GM23338 (cell line): Measurements from ENCODE around the gene MCRIP1. TPM values are rescaled to one million over a fixed set of nuclear protein-coding genes. Genes with fewer than 3 reads are reported as not detected.

ENCODE experiments used
- ATAC-seq: fragments of 200-7000 bp; cut with Tn5 transposase; 3 replicates; pipeline ENCODE4 v1.9.1; 2020
- DNase-seq: peaks from one replicate; pipeline ENCODE4 v3.0.0-alpha.2; 2015; ENCODE audit warnings: low spot score
- H2AFZ ChIP-seq: fragments of 200-600 bp; sonication (generic); 2 replicates; pipeline ENCODE4 v1.8.0; 2016; ENCODE audit warnings: antibody characterized with exemption, mild to moderate bottlenecking, moderate library complexity
- H3F3A ChIP-seq: fragments of 200-600 bp; sonication (generic); replicated peaks from 2 replicates; pipeline ENCODE4 v1.8.0; 2017; ENCODE audit warnings: antibody characterized with exemption, mixed run types, low read depth
- H3K27ac ChIP-seq: fragments of 200-600 bp; sonication (generic); 2 replicates; pipeline ENCODE4 v1.6.1; 2016; ENCODE audit warnings: low read depth
- H3K27me3 ChIP-seq: fragments of 200-600 bp; sonication (generic); 2 replicates; pipeline ENCODE4 v1.8.0; 2016; ENCODE audit warnings: mild to moderate bottlenecking, mixed run types, moderate library complexity; ENCODE audit not compliant: insufficient read depth
- H3K36me3 ChIP-seq: fragments of 200-600 bp; sonication (generic); 2 replicates; pipeline ENCODE4 v1.8.0; 2016; ENCODE audit warnings: mild to moderate bottlenecking; ENCODE audit not compliant: insufficient read depth
- H3K4me1 ChIP-seq: fragments of 200-600 bp; sonication (generic); 2 replicates; pipeline ENCODE4 v1.8.0; 2016; ENCODE audit warnings: mild to moderate bottlenecking, moderate library complexity; ENCODE audit not compliant: insufficient read depth
- H3K4me2 ChIP-seq: fragments of 200-600 bp; sonication (generic); 2 replicates; pipeline ENCODE4 v1.7.1; 2017; ENCODE audit warnings: mixed run types
- H3K4me3 ChIP-seq: fragments of 200-600 bp; sonication (generic); 2 replicates; pipeline ENCODE4 v1.6.1; 2016; ENCODE audit warnings: mixed run types
- H3K79me2 ChIP-seq: fragments of 200-600 bp; sonication (generic); replicated peaks from 2 replicates; pipeline ENCODE4 v1.8.0; 2017; ENCODE audit warnings: mild to moderate bottlenecking; ENCODE audit not compliant: insufficient read depth
- H3K9me2 ChIP-seq: fragments of 200-600 bp; sonication (generic); 2 replicates; pipeline ENCODE4 v1.8.0; 2017; ENCODE audit not compliant: insufficient read depth
- H4K20me1 ChIP-seq: fragments of 200-600 bp; sonication (generic); replicated peaks from 2 replicates; pipeline ENCODE4 v1.8.0; 2017; ENCODE audit warnings: mild to moderate bottlenecking; ENCODE audit not compliant: insufficient read depth
- H3K27ac Mint-ChIP-seq: 2 replicates; pipeline ENCODE4 v1.8.0; 2020; ENCODE audit warnings: inconsistent platforms, mild to moderate bottlenecking, moderate library complexity, mixed read lengths
- H3K27me3 Mint-ChIP-seq: 3 replicates; pipeline ENCODE4 v1.8.0; 2022; ENCODE audit warnings: low read depth, mild to moderate bottlenecking, moderate library complexity, mixed read lengths, inconsistent platforms; ENCODE audit not compliant: insufficient read depth, poor library complexity
- H3K36me3 Mint-ChIP-seq: 3 replicates; pipeline ENCODE4 v1.8.0; 2021; ENCODE audit warnings: low read depth, mild to moderate bottlenecking, inconsistent platforms, moderate library complexity, mixed read lengths
- H3K4me1 Mint-ChIP-seq: 3 replicates; pipeline ENCODE4 v1.8.0; 2020; ENCODE audit warnings: mild to moderate bottlenecking, inconsistent platforms, mixed read lengths
- H3K4me3 Mint-ChIP-seq: 3 replicates; pipeline ENCODE4 v1.8.0; 2021; ENCODE audit warnings: moderate library complexity, mild to moderate bottlenecking, inconsistent platforms, mixed read lengths
- H3K9me3 Mint-ChIP-seq: 3 replicates; pipeline ENCODE4 v1.8.0; 2020; ENCODE audit warnings: moderate library complexity, mild to moderate bottlenecking, inconsistent platforms, mixed read lengths
- EZH2 ChIP-seq: fragments of 200-600 bp; sonication (generic); IDR thresholded peaks from one replicate; pipeline ENCODE4 v1.8.0; 2017; ENCODE audit warnings: antibody characterized with exemption, mild to moderate bottlenecking, low read depth; ENCODE audit not compliant: unreplicated experiment
- JUNB ChIP-seq: IDR thresholded peaks from one replicate; pipeline ENCODE4 v1.6.1; 2016; ENCODE audit warnings: antibody characterized with exemption; ENCODE audit not compliant: unreplicated experiment
- NANOG ChIP-seq: IDR thresholded peaks from 2 replicates; pipeline ENCODE4 v1.6.1; 2016; ENCODE audit warnings: antibody characterized with exemption, borderline replicate concordance
- POLR2AphosphoS5 ChIP-seq: IDR thresholded peaks from 2 replicates; pipeline ENCODE4 v1.6.1; 2016; ENCODE audit warnings: antibody characterized with exemption, low read depth
- STAT1 ChIP-seq: IDR thresholded peaks from one replicate; pipeline ENCODE4 v1.6.1; 2016; ENCODE audit warnings: antibody characterized with exemption; ENCODE audit not compliant: unreplicated experiment
- ZNF114 ChIP-seq: fragments of 250-450 bp; sonication (Bioruptor Pico); IDR thresholded peaks from 2 replicates; pipeline ENCODE4 v1.5.0; 2020; ENCODE audit warnings: mild to moderate bottlenecking, moderate library complexity
- ZNF331 ChIP-seq: fragments of 250-450 bp; sonication (Bioruptor Pico); IDR thresholded peaks from 2 replicates; pipeline ENCODE4 v1.5.0; 2020; ENCODE audit warnings: low read depth, mild to moderate bottlenecking, moderate library complexity
- polyA plus RNA-seq: library from polyadenylated mRNA; unstranded; fragments of >200 nt; fragmentation: Nextera tagmentation; extraction: Ambion mirVana; gene quantifications from 2 replicates; pipeline ENCODE4 v1.2.1, GENCODE V29; 2016
- total RNA-seq: library from RNA; depleted of rRNA; stranded (reverse); fragments of >200 nt; shearing (Covaris generic); gene quantifications from 2 replicates; pipeline ENCODE4 v1.2.3, GENCODE V29; 2014
- TF ChIP-seq, protein P1 (sequence below), 2 experiments: fragments of 200-600 bp in 1 of 2; sonication (generic) in 1 of 2; conservative IDR thresholded peaks; 2 replicates each; pipeline versions ENCODE4 v1.5.1 to v1.6.1; 2016 to 2017; ENCODE audit warnings: antibody characterized with exemption in 2 of 2, low read depth in 2 of 2, mild to moderate bottlenecking in 2 of 2, moderate library complexity in 1 of 2
- TF ChIP-seq, protein P2 (sequence below): IDR thresholded peaks from 2 replicates; pipeline ENCODE4 v1.6.1; 2016; ENCODE audit warnings: antibody characterized with exemption
- TF ChIP-seq, protein P3 (sequence below): fragments of 250-450 bp; sonication (Bioruptor Pico); IDR thresholded peaks from 2 replicates; pipeline ENCODE4 v1.5.0; 2020; ENCODE audit warnings: mild to moderate bottlenecking, moderate library complexity

Gene MCRIP1
- total and polyA plus RNA-seq, 2 experiments from 2014 or later, result 85.2 to 101 TPM

- peaks cover 25% of the 10 kb centered on the region for H3K4me1 Mint-ChIP-seq
- H3K9me3 Mint-ChIP-seq, result no peaks in the 10 kb centered on the region
- no peak overlapping the region for H3K27ac Mint-ChIP-seq
- no peaks in the 10 kb centered on the region; the same call in 1 of the 3 replicates for H3K36me3 Mint-ChIP-seq
- Histone ChIP-seq H3K27me3 (no peaks in the 10 kb centered on the region), H3K36me3 (no peaks in the 10 kb centered on the region), H3K79me2 (peaks cover 9% of the 10 kb centered on the region), H3K27ac (no peak overlapping the region), H3K9me2 (no peaks in the 10 kb centered on the region), H4K20me1 (no peaks in the 10 kb centered on the region; the same call in 1 of the 2 replicates), H3K4me1 (peaks cover 11% of the 10 kb centered on the region), H3F3A (peaks cover 24% of the 10 kb centered on the region; the same call in 1 of the 2 replicates), H2AFZ (no peak overlapping the region), H3K4me2 (no peak overlapping the region), H3K4me3 (no peak overlapping the region)
- no peak for DNase-seq
- no peak overlapping the region; the same call in 2 of the 3 replicates for H3K4me3 Mint-ChIP-seq
- peaks cover 9% of the 10 kb centered on the region for H3K27me3 Mint-ChIP-seq
- TF ChIP-seq NANOG (no peak), POLR2AphosphoS5 (no peak), ZNF331 (no peak)
- no peak for ATAC-seq
Measured at GRCh38 chr17:81829858-81830257, 3.2 kb downstream of the MCRIP1 start.

DNA sequence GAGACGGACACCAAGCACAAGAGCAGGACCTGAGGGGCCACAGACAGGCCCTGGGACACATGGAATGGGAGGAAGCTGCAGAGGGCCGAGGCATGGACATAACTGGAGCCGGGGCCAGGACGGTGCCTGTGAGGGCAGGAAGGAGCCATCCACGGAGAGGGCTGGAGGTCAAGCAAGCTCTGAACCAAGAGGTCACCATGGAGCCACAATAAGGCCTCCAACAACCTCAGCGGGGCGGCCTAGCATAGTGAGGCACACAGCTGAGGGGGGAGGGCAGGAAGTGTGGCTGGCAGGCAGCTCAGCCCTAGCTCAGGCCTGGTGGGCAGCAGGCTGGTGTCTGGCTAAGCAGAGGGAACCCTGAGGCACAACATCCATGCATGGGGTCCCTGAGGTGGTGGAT, 4.4 kb downstream of the MCRIP1 start:
- Histone ChIP-seq H3K4me1 (peaks cover 4% of the 10 kb centered on the region), H4K20me1 (no peaks in the 10 kb centered on the region; the same call in 1 of the 2 replicates), H3K27me3 (no peaks in the 10 kb centered on the region), H2AFZ (no peak overlapping the region), H3K4me2 (no peak overlapping the region), H3K9me2 (no peaks in the 10 kb centered on the region), H3K79me2 (peaks cover 6% of the 10 kb centered on the region), H3F3A (peaks cover 15% of the 10 kb centered on the region; the same call in 1 of the 2 replicates), H3K4me3 (no peak overlapping the region), H3K27ac (no peak overlapping the region), H3K36me3 (no peaks in the 10 kb centered on the region)
- no peaks in the 10 kb centered on the region; the same call in 2 of the 3 replicates for H3K36me3 Mint-ChIP-seq
- H3K27ac Mint-ChIP-seq, result no peak overlapping the region
- ATAC-seq (no peak), DNase-seq (no peak)
- H3K27me3 Mint-ChIP-seq, result peaks cover 9% of the 10 kb centered on the region
- H3K4me1 Mint-ChIP-seq, result peaks cover 25% of the 10 kb centered on the region
- H3K4me3 Mint-ChIP-seq, result no peak overlapping the region
- H3K9me3 Mint-ChIP-seq, result no peaks in the 10 kb centered on the region
- TF ChIP-seq NANOG (no peak), ZNF331 (no peak), EZH2 (no peak), STAT1 (no peak), ZNF114 (no peak), JUNB (no peak)
- TF ChIP-seq, protein P1, sequence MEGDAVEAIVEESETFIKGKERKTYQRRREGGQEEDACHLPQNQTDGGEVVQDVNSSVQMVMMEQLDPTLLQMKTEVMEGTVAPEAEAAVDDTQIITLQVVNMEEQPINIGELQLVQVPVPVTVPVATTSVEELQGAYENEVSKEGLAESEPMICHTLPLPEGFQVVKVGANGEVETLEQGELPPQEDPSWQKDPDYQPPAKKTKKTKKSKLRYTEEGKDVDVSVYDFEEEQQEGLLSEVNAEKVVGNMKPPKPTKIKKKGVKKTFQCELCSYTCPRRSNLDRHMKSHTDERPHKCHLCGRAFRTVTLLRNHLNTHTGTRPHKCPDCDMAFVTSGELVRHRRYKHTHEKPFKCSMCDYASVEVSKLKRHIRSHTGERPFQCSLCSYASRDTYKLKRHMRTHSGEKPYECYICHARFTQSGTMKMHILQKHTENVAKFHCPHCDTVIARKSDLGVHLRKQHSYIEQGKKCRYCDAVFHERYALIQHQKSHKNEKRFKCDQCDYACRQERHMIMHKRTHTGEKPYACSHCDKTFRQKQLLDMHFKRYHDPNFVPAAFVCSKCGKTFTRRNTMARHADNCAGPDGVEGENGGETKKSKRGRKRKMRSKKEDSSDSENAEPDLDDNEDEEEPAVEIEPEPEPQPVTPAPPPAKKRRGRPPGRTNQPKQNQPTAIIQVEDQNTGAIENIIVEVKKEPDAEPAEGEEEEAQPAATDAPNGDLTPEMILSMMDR (conservative IDR thresholded peaks at IDR 0.05; ENCODE audit: low read depth in 2 of 2), result no peak
- TF ChIP-seq, protein P2, sequence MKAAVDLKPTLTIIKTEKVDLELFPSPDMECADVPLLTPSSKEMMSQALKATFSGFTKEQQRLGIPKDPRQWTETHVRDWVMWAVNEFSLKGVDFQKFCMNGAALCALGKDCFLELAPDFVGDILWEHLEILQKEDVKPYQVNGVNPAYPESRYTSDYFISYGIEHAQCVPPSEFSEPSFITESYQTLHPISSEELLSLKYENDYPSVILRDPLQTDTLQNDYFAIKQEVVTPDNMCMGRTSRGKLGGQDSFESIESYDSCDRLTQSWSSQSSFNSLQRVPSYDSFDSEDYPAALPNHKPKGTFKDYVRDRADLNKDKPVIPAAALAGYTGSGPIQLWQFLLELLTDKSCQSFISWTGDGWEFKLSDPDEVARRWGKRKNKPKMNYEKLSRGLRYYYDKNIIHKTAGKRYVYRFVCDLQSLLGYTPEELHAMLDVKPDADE, result no peak
- TF ChIP-seq, protein P3, sequence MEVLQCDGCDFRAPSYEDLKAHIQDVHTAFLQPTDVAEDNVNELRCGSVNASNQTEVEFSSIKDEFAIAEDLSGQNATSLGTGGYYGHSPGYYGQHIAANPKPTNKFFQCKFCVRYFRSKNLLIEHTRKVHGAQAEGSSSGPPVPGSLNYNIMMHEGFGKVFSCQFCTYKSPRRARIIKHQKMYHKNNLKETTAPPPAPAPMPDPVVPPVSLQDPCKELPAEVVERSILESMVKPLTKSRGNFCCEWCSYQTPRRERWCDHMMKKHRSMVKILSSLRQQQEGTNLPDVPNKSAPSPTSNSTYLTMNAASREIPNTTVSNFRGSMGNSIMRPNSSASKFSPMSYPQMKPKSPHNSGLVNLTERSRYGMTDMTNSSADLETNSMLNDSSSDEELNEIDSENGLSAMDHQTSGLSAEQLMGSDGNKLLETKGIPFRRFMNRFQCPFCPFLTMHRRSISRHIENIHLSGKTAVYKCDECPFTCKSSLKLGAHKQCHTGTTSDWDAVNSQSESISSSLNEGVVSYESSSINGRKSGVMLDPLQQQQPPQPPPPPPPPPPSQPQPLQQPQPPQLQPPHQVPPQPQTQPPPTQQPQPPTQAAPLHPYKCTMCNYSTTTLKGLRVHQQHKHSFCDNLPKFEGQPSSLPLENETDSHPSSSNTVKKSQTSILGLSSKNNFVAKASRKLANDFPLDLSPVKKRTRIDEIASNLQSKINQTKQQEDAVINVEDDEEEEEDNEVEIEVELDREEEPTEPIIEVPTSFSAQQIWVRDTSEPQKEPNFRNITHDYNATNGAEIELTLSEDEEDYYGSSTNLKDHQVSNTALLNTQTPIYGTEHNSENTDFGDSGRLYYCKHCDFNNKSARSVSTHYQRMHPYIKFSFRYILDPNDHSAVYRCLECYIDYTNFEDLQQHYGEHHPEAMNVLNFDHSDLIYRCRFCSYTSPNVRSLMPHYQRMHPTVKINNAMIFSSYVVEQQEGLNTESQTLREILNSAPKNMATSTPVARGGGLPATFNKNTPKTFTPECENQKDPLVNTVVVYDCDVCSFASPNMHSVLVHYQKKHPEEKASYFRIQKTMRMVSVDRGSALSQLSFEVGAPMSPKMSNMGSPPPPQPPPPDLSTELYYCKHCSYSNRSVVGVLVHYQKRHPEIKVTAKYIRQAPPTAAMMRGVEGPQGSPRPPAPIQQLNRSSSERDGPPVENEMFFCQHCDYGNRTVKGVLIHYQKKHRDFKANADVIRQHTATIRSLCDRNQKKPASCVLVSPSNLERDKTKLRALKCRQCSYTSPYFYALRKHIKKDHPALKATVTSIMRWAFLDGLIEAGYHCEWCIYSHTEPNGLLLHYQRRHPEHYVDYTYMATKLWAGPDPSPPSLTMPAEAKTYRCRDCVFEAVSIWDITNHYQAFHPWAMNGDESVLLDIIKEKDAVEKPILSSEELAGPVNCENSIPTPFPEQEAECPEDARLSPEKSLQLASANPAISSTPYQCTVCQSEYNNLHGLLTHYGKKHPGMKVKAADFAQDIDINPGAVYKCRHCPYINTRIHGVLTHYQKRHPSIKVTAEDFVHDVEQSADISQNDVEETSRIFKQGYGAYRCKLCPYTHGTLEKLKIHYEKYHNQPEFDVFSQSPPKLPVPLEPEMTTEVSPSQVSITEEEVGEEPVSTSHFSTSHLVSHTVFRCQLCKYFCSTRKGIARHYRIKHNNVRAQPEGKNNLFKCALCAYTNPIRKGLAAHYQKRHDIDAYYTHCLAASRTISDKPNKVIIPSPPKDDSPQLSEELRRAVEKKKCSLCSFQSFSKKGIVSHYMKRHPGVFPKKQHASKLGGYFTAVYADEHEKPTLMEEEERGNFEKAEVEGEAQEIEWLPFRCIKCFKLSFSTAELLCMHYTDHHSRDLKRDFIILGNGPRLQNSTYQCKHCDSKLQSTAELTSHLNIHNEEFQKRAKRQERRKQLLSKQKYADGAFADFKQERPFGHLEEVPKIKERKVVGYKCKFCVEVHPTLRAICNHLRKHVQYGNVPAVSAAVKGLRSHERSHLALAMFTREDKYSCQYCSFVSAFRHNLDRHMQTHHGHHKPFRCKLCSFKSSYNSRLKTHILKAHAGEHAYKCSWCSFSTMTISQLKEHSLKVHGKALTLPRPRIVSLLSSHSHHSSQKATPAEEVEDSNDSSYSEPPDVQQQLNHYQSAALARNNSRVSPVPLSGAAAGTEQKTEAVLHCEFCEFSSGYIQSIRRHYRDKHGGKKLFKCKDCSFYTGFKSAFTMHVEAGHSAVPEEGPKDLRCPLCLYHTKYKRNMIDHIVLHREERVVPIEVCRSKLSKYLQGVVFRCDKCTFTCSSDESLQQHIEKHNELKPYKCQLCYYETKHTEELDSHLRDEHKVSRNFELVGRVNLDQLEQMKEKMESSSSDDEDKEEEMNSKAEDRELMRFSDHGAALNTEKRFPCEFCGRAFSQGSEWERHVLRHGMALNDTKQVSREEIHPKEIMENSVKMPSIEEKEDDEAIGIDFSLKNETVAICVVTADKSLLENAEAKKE, result no peak
